Lung microvascular endothelial cell (primary cell): ENCODE results near the gene DAB2IP. TPM values are rescaled to one million over a fixed set of nuclear protein-coding genes. Genes with fewer than 3 reads are reported as not detected.

Source experiments
- DNase-seq, 2 donors: peaks; one replicate each; pipeline versions ENCODE4 v3.0.0 to v3.0.0-alpha.2; 2010; ENCODE audit warnings: low read depth in 2 of 2
- total RNA-seq: library from RNA; depleted of rRNA; stranded (reverse); fragments of >200 nt; gene quantifications from 2 replicates; pipeline ENCODE4 v1.2.1, GENCODE V29; 2014

Gene DAB2IP
- total RNA-seq, 1 donor from 2014 or later = 14.1 TPM

- no peak for DNase-seq
These were observed 105.8 kb downstream of the DAB2IP start for GRCh38 chr9:121757281-121757585.

GRCh38 chr9:121758693-121759092 lies 107.3 kb downstream of the DAB2IP start:
- DNase-seq = no peak

DNA sequence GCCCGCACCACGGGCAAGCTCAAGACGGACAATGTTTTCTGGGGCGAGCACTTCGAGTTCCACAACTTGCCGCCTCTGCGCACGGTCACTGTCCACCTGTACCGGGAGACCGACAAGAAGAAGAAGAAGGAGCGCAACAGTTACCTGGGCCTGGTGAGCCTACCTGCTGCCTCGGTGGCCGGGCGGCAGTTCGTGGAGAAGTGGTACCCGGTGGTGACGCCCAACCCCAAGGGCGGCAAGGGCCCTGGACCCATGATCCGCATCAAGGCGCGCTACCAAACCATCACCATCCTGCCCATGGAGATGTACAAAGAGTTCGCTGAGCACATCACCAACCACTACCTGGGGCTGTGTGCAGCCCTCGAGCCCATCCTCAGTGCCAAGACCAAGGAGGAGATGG lies 108.6 kb downstream of the DAB2IP start:
- DNase-seq = no peak

DNA sequence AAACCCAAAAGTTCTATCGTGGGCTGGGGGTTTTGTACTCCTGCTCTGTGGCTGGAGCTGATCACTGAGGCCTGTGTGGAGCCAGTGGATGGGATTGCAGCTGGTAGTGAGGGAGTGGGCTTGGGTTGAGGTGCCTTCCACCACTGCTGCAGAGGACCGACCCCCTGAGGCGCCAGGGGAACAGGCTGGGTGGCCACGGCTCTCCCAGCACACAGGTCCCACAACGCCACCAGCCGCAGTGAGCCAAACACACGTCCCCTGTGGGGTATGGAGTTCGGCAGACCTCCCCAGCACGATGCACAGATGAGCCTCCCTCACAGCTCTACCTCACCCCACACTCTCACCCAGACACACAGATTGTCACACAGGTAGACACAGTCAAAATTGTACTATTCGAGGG lies 109.1 kb downstream of the DAB2IP start:
- no peak for DNase-seq

DNA sequence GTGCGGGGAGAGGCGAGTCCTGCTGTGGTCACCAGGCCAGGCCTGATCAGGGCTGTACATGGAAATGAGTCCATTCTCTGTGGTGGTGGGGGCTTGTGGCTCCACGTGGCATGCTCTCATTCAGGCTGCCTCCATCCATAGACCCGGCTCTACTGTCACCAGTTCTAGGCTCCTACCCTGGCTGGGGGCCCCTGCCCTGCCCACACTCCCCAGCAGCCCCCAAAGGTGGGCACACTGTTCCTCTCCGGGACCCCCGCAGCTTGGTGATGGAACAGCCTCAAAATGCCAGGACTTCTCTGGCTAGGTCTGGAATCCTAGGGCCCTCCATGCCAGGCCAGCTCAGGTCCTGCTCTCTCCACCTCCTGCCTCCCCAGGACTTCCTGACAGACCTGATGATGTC lies 111.7 kb downstream of the DAB2IP start:
- no peak for DNase-seq

GRCh38 chr9:121763561-121764370 lies 112.3 kb downstream of the DAB2IP start:
- DNase-seq = no peak

DNA sequence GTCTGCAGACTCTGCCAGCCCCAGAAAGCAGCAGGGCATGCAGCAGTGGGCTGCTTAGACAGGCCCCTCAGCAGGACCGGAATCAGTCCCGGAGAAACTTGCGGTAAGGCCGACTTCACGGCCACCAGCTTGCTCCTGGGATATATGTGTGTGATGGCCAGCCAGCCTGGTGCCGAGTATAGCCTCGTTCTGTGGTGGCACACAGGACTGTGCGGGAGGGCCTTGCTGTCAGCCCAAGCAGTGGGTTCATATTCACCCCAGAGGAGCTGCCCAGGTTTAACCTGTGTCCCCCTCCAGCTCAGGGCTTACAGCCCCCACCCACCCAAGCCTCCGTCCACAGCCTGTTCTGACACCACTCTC lies 112.9 kb downstream of the DAB2IP start:
- DNase-seq = no peak

- DNase-seq = peak; percentile 58 to 97
These were observed 113.9 kb downstream of the DAB2IP start for GRCh38 chr9:121765021-121765950.

DNA sequence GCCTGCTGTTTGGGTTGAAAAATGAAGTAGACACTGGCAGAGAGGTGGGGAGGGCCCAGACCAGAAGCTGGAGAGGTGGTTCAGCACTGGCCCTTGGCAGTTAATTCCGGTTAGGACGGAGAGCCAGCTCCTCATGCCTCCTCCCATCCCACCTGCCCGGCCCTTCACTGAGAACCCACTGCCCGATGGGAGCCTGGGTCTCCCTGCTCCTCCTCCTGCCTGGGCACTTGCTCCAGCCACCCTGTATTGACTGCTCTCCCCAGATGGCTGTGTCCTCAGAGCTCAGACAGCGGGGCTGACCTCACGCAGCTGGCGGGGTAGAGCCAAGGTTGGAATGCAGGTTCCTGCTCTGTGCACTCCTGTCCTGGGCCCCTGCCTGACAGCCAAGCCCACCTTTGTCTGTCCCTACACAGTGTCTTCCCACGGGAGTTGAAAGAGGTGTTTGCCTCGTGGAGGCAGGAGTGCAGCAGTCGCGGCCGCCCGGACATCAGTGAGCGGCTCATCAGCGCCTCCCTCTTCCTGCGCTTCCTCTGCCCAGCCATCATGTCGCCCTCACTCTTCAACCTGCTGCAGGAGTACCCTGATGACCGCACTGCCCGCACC lies 114.7 kb downstream of the DAB2IP start:
- no peak for DNase-seq

DNA sequence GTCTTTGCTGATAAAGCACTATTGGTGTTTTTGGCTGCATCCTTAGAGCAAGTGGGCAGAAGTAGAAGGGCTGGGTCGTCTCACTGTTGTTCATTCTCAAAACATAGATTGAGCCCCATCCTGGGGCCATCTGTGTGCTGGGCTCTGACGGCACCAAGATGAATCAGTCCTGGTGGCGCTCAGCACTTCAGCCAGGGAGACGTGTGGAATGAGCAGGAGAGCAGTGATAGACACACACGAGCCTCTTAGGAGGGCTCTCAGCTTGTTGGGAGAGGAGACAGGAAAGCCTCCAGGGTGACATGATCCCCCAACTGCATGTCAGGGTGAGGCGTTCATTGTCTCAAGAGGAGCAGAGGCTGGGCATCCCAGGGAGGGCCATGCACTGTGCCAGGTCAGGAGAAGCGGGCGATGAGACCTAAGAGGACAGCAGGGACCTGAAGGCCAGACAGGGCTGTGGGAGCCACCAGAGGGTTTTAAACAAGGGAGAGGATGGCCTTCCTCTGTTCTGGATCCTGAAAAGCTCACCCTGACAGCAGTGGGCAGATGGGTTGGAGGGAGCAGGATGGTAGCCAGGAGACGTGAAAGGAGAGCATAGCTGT lies 115.8 kb downstream of the DAB2IP start:
- no peak for DNase-seq

- no peak for DNase-seq
These were observed 117.1 kb downstream of the DAB2IP start for GRCh38 chr9:121768416-121769015.

GRCh38 chr9:121769939-121770338 lies 118.5 kb downstream of the DAB2IP start:
- DNase-seq = no peak

DNA sequence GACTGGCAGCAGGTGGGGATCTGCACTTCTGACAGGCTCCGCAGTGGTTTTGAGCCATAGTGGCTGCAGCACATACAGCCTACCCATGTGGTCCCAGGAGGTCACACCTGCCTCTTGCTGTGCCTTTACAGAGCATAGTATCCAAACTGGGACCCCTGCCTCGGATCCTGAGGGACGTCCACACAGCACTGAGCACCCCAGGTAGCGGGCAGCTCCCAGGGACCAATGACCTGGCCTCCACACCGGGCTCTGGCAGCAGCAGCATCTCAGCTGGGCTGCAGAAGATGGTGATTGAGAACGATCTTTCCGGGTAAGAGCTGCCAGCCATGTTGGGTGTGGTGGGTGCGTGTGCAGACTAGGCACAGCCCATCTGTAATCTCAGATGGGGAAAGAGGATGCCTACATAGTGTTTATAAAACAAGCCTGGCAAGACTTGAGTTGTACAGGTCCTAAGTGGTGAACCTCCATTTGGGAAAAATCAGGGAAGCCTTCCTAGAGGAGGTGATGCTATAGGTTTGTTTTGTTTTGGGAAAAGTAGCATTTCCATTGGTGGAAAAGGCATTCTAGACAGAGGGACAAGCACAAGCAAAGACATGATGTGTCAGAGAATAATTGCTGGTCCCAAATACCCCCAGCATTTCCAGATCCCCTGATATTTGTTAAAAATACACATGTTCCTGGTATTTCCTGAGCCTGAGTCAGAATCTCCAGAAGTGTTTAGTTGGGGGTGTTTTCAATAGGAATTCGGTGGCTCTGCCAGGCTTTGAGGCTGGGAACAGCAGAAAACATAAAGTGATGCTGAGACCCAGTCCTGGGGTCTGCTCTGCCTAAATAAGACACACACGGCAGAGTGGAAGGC lies 119.2 kb downstream of the DAB2IP start:
- peak; percentile 65 to 83 for DNase-seq

DNA sequence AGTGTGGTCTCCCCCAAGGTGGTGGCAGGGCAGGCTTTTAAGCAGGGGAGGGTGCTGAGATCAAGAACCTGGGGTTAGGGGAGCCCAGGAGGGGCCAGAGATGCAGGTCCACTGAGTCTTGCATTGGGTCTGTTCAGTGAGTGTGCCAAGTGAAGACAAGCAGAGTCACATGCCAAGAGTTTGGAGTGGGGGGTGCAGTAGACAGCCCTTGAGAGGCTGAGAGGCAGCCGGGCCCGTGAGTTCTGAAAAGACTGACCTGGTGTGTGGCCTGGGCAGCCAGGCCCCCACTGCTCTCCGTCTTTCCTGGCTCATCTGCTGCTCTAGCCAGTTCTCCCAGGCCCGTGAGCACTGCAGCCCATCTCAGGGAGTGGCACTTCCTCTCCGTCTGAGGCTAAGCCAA lies 120.0 kb downstream of the DAB2IP start:
- DNase-seq = peak in 1 of 2 donors; percentile 15

GRCh38 chr9:121771851-121772599 lies 120.6 kb downstream of the DAB2IP start:
- DNase-seq = no peak

- DNase-seq = no peak
These were observed 121.3 kb downstream of the DAB2IP start for GRCh38 chr9:121772600-121773285.

DNA sequence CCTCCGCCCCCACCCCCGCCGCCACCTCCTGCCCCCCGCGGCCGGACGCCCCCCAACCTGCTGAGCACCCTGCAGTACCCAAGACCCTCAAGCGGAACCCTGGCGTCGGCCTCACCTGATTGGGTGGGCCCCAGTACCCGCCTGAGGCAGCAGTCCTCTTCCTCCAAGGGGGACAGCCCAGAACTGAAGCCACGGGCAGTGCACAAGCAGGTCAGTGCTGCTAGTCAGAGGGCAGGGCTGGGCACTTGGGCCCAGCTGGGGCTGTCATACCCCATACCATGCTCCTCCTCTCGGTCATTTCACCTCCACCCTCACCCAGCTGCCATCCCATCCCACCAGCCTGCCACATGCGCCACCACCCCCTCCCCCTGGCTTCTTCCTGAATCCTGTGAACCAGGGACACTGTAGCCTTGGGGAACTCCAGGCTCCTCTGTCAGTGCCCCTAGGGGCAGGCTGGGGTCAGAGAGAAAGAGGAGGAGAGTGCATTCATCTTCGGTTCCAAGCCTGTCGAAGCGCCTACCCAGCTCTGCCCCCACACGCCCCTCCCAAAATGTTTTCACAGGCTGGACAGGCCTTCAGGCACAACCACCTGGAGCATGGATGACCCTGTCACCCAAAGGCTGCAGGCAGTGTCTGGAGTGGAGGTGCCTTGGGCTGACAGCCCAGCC lies 122.0 kb downstream of the DAB2IP start:
- no peak for DNase-seq

- no peak for DNase-seq
These were observed 122.7 kb downstream of the DAB2IP start for GRCh38 chr9:121773954-121774714.
